ENCODE data around the gene LGMN.

GRCh38 chr14:92733007-92733406 is 15.4 kb downstream of the LGMN start:
- TF ChIP-seq, protein P1, sequence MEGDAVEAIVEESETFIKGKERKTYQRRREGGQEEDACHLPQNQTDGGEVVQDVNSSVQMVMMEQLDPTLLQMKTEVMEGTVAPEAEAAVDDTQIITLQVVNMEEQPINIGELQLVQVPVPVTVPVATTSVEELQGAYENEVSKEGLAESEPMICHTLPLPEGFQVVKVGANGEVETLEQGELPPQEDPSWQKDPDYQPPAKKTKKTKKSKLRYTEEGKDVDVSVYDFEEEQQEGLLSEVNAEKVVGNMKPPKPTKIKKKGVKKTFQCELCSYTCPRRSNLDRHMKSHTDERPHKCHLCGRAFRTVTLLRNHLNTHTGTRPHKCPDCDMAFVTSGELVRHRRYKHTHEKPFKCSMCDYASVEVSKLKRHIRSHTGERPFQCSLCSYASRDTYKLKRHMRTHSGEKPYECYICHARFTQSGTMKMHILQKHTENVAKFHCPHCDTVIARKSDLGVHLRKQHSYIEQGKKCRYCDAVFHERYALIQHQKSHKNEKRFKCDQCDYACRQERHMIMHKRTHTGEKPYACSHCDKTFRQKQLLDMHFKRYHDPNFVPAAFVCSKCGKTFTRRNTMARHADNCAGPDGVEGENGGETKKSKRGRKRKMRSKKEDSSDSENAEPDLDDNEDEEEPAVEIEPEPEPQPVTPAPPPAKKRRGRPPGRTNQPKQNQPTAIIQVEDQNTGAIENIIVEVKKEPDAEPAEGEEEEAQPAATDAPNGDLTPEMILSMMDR (IDR thresholded peaks at IDR 0.05; ENCODE audit: insufficient read depth, low read length, poor library complexity, severe bottlenecking) = no peak
- no peak for TF ChIP-seq EZH2phosphoT487 (conservative IDR thresholded peaks at IDR 0.05; ENCODE audit: low read length)
